Mucosa of descending colon (tissue), 3 donors: ENCODE measurements around the gene HMOX2. TPM values are rescaled to one million over a fixed set of nuclear protein-coding genes. Genes with fewer than 3 reads are reported as not detected.

Source experiments
- ATAC-seq: fragments of 200-7000 bp; cut with Tn5 transposase; one replicate; pipeline ENCODE4 v1.9.1; 2020; ENCODE audit warnings: mild to moderate bottlenecking, moderate library complexity
- DNase-seq, 3 donors: peaks; one replicate each; pipeline ENCODE4 v3.0.0-alpha.2; 2020
- H3K36me3 ChIP-seq: fragments of 200-600 bp; one replicate; pipeline ENCODE4 v1.8.0; 2021; ENCODE audit warnings: low read depth, mild to moderate bottlenecking
- H3K4me1 ChIP-seq: fragments of 200-600 bp; one replicate; pipeline ENCODE4 v1.8.0; 2021; ENCODE audit warnings: low read depth, mild to moderate bottlenecking
- H3K4me3 ChIP-seq: fragments of 200-600 bp; one replicate; pipeline ENCODE4 v1.8.0; 2021; ENCODE audit warnings: mild to moderate bottlenecking
- H3K9me3 ChIP-seq: fragments of 200-600 bp; one replicate; pipeline ENCODE4 v1.8.0; 2021; ENCODE audit warnings: mild to moderate bottlenecking
- CTCF ChIP-seq: fragments of 200-600 bp; IDR thresholded peaks from one replicate; pipeline ENCODE4 v1.8.0; 2022; ENCODE audit warnings: antibody characterized with exemption, mild to moderate bottlenecking
- intact Hi-C, 2 donors: fragments of 100-400 bp; cut with DNase I in 1 of 2; cut with micrococcal nuclease in 1 of 2; formaldehyde crosslinking; loops; one replicate each; pipeline versions ENCODE4 v1.11.0 to v1.11.1; 2022; cut with DNase I, micrococcal nuclease
- total RNA-seq, 3 donors: library from RNA; stranded (reverse); fragmentation: NEBNext Ultra II Directional in 2 of 3; extraction: Animal tissue kit (Norgen Biotek cat#: 25700) in 2 of 3; gene quantifications; one replicate each; pipeline versions ENCODE4 v1.2.1 to v1.2.4, GENCODE V29; 2021 to 2023
- donor health status: DM: no; HTN: no; CAD: no; lungs with moderate emphysema.
- donor health status: DM: no; HTN: no; CAD: no.
- donor health status: DM: no; HTN: yes; CAD: no.

HMOX2 gene
- total RNA-seq, 3 donors from 2014 or later = 36.0 to 52.7 (median 49.3) TPM

DNA sequence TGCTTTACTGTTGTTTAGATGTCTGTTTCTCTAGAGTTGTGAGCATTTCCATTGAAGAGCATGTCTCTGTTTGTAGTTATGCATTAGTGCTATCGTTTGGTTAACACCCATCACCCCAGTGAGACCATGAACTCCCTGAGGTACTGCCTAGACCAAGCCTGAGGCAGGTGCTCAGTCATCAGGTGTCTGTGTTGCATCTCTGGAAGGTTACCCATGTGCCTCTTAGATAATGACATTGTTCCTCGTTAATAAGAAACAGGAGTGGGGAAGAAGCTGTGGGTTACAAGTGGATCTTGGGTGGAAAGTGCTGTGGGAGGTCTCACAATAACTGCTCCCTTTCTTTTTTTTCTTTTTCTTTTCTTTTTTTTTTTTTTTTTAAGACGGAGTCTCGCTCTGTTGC, 32.2 kb upstream of the HMOX2 start:
- Histone ChIP-seq H3K4me3 (no peak overlapping the region), H3K36me3 (peaks cover 4% of the 10 kb centered on the region), H3K4me1 (no peaks in the 10 kb centered on the region), H3K9me3 (no peaks in the 10 kb centered on the region)
- intact Hi-C loops = no loop called here
- DNase-seq (no peak), ATAC-seq (no peak)
- TF ChIP-seq CTCF = no peak

DNA sequence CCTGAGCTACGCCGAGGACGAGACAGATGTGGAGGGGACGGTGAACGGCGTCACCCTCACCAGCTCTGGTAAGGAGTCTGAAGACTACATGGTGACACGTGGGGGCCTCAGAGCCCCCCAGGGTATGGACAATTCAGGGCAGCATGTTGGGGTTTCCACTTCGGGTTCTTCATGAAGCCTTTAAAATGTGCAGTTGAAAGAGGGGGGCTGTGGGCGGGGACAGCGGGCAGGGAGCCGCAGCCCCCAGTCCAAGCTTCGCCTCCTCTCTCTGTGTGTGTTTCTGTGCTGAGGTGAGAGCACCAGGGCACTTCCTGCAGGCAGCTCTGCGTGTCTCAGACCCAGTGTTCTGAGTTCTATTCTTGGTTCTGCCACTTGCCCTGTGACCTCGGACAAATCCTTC, 25.8 kb upstream of the HMOX2 start:
- H3K4me1 ChIP-seq = no peaks in the 10 kb centered on the region
- no peak for TF ChIP-seq CTCF

GRCh38 chr16:4450931-4451519, 25.2 kb upstream of the HMOX2 start:
- Histone ChIP-seq H3K9me3 (no peaks in the 10 kb centered on the region), H3K4me1 (no peaks in the 10 kb centered on the region), H3K36me3 (peaks cover 9% of the 10 kb centered on the region), H3K4me3 (no peak overlapping the region)
- no peak for TF ChIP-seq CTCF
- ATAC-seq (no peak), DNase-seq (no peak)
- intact Hi-C loops = no loop called here

More for the DNA sequence above, 25.8 kb upstream of the HMOX2 start:
- H3K4me3 ChIP-seq = no peak overlapping the region
- DNase-seq (no peak), ATAC-seq (no peak)
- H3K9me3 ChIP-seq = no peaks in the 10 kb centered on the region
- peaks cover 9% of the 10 kb centered on the region for H3K36me3 ChIP-seq
- intact Hi-C loops = no loop called here

- H3K4me1 ChIP-seq = no peaks in the 10 kb centered on the region
- H3K4me3 ChIP-seq = no peak overlapping the region
- peaks cover 9% of the 10 kb centered on the region for H3K36me3 ChIP-seq
- intact Hi-C loops = no loop called here
- no peak for TF ChIP-seq CTCF
- no peaks in the 10 kb centered on the region for H3K9me3 ChIP-seq
- DNase-seq = no peak
- ATAC-seq = no peak
Observed at GRCh38 chr16:4452674-4453073, 23.5 kb upstream of the HMOX2 start.

DNA sequence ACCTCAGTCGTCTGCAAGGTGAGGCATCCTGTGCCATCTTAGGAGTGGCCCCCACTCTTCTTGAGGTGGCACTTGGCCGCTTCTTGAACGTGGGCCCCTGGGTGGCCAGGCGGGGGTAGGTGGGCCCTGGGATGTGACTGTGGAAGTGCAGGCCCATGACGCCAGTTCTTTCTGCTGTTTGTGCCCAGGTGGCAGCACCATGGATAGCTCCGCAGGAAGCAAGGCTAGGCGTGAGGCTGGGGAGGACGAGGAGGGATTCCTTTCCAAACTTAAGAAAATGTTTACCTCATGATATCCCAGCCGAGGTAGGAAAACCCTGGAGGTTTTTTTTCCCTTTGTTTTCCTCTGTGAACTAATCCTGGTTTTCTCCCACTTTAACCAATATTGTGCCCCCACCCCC, 21.6 kb upstream of the HMOX2 start:
- no peak for ATAC-seq
- peaks cover 3% of the 10 kb centered on the region for H3K4me1 ChIP-seq
- intact Hi-C loops = no loop called here
- TF ChIP-seq CTCF = no peak
- no peak for DNase-seq
- no peaks in the 10 kb centered on the region for H3K9me3 ChIP-seq
- H3K4me3 ChIP-seq = no peak overlapping the region
- peaks cover 9% of the 10 kb centered on the region for H3K36me3 ChIP-seq

- H3K36me3 ChIP-seq = peaks cover 7% of the 10 kb centered on the region
- intact Hi-C loops = no loop called here
- H3K4me1 ChIP-seq = peaks cover 3% of the 10 kb centered on the region
- H3K4me3 ChIP-seq = no peak overlapping the region
- no peak for TF ChIP-seq CTCF
- no peaks in the 10 kb centered on the region for H3K9me3 ChIP-seq
- DNase-seq = no peak
- ATAC-seq = no peak
Observed at GRCh38 chr16:4455081-4455480, 21.1 kb upstream of the HMOX2 start.
